ENCODE data around the gene GOLGA8T.
"Not testable (repeated sequence)": the region's sequence is repeated elsewhere in the genome, so short reads cannot be mapped to it uniquely, and the experiment has no call there.

- not testable (repeated sequence) for TF ChIP-seq POLR2A (IDR thresholded peaks at IDR 0.05; ENCODE audit: low read depth, low read length); POLR2AphosphoS5 (IDR thresholded peaks at IDR 0.05; ENCODE audit: low read depth, low read length); TAF1 (IDR thresholded peaks at IDR 0.05; ENCODE audit: borderline replicate concordance, low read depth, low read length)
These were observed 54.9 kb downstream of the GOLGA8T start for GRCh38 chr15:30189754-30190153.

All from GM12892 (cell line).